Activated effector memory CD4-positive, alpha-beta T cell treated with anti-CD3 and anti-CD28 coated beads, Interleukin-2, amount 50 U/mL, for 16 hours (primary cell): Measurements from ENCODE around the gene CHURC1.
"Not testable (repeated sequence)": the region's sequence is repeated elsewhere in the genome, so short reads cannot be mapped to it uniquely, and the experiment has no call there.

Experiments used
- DNase-seq: peaks from one replicate; pipeline ENCODE4 v3.0.0-alpha.2; 2020

CHURC1 gene

DNA sequence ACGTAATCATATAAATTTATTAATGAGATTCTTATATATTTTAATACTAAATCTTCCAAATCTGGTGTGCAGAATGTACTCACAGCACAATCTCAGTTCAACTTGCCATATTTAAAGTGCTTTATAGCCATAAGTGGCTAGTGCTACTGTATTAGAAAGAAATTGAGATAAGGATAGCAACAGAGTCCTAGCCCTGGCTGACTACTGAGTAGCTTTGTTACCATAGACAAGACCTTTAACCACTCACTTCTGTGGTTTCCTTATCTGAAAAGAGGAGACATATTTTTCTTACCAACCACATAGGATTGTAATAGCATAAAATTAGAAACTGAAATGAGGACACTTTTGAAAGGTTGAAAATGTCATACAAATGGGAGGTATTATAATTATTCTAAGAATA lies 2.0 kb upstream of the CHURC1 start:
- DNase-seq, result no peak

DNA sequence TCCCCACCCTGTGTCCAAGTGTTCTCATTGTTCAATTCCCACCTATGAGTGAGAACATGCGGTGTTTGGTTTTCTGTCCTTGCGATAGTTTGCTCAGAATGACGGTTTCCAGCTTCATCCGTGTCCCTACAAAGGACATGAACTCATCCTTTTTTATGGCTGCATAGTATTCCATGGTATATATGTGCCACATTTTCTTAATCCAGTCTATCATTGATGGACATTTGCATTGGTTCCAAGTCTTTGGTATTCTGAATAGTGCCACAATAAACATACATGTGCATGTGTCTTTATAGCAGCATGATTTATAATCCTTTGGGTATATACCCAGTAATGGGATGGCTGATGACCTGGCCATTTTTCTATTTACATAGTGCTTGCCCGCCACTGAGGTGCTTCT lies 778 bp upstream of the CHURC1 start:
- not testable (repeated sequence) for DNase-seq

DNA sequence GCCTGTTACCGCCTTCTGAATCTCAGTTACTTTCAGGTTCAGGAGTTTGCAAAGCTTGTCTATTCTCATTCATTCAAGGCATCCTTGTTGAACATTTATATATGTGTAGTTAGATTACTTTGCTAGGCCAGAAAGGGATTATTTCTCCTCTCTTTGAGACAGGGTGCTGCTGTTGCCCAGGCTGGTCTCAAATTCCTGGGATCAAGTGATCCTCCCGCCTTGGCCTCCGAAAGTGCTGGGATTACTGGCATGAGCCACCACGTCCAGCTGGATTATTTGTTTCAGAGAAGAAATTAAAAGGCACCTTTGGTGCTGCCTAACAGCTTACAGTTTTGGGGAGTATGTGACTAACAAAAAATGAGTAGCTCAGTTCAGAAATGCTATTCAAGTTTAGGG lies 772 bp downstream of the CHURC1 start:
- DNase-seq, result no peak

DNA sequence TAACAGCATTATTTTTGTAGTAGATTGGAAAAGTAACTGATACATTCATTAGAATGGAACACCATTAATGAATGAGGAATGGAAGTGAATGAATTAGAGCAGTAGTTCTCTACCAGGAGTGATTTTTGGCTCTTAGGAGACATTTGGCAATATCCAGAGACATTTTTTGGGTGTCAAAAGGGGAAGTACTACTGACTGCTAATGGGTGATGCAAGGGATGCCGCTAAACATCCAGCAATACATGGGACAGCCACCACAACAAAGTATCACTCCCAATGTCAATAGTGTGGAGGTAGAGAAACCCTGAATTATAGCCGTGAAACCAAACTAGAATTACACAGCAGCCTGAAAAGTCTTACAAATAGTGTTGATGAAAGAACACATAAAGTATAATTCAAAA lies 1.5 kb downstream of the CHURC1 start:
- DNase-seq, result no peak

DNA sequence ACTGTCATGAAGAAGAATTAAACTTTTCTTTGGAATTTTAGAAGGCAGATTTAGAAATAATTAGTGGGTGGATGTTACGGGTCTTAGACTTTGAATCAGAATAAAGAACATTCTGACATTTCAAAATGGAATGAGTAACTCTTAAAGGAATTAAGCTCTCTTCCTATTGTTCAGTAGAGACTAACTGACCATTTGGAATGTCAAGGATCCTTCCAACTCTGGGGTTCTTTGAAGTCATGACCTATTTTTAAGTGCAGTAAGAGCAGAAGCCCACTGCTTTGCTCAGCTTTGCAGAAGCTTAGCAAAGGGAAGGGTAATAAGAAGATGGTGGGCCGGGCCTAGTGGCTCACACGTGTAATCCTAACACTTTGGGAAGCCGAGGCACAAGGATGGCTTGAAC lies 4.0 kb downstream of the CHURC1 start:
- no peak for DNase-seq

DNA sequence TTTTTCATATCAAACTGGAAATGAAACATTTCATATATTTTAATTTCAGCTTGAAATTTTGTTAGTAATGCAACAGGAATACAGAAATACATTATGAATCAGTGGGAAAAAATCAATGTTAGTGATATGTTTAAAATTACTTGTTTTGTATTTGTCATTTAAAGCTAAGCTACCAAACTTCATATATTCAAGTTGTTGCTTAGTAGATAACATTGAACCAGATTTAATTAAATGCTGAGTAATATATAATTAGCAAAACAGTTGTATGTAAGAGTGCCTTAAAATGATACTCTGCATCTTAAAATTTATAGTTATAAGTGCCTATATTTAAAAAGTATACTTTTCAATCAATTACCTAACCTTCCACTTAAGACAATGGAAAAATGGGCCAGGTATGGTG lies 5.0 kb downstream of the CHURC1 start:
- no peak for DNase-seq

DNA sequence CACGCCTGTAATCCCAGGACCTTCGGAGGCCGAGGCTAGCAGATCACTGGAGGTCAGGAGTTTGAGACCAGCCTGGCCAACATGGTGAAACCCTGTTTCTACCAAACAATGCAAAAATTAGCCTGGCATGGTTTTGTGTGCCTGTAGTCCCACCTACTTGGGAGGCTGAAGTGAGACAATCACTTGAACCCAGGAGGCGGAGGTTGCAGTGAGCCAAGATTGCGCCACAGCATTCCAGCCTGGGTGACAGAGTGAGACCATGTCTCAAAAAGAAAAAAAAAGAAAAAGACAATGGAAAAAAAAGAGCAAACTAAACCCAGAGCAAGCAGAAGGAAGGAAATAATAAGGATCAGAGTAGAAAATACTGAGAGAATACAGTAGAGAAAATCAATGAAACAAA lies 5.4 kb downstream of the CHURC1 start:
- DNase-seq, result no peak

DNA sequence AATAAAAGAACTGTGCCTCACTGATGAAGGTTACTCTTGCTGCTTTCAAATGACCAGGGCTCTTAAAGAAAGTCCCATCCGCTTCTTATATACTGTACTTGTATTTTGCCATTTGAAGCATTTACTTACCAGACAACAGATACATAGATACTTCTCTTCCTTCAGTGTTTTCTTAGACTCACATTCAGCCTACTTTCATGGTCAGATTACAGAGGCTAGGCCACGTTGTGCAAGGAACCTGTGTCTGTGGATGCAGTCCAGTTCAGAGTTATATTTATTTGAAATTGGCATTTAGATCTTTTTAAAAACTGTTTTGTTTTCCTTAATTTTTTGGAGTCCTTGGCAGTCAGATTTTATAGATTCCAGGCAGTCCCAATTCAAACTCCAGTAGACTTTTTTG lies 6.2 kb downstream of the CHURC1 start:
- DNase-seq, result no peak

DNA sequence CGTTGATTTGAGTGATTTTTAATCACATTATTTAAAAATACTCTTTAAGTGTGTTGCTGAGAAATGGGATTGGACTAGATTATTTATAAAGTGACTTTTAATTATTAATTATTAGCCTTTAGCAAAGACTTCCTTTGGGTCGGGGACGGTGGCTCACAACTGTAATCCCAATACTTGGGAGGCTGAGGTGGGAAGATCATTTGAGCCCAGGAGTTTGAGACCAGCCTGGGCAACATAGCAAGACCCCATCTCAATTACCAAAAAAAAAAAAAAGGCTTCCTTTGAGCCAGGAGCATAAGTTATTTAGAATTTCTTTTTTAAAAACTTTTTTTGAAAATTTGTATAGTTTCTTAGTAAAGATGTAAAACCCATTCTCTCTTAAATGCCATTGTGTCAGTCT lies 8.8 kb downstream of the CHURC1 start:
- no peak for DNase-seq

DNA sequence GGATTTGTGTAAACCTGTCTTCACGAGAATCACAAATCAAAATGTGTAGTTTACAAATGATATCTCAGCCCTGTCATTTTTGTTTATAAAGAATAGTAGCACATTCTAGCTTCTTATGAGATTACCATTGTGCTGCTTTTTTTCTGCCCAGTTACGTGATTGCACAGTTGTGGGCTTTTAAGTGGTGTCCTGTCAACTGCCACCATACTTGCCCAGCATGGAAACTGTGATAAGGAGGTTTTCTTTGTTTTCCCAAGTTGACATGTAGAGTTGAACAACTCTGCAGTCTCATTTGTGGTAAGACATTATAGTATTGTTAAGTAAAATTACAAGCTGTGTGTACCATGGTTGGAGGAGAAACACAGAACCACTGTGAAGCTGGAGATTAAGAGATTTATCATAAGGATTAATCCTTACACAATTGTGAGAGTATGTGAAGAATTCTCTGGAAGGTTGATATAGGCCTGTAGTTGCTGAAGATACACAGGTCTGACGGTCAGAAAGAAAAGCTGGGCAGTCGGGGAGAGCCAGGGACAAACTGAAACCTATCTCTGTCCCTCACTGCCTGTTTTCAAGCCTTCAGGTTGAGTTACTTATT lies 12.2 kb downstream of the CHURC1 start:
- no peak for DNase-seq

DNA sequence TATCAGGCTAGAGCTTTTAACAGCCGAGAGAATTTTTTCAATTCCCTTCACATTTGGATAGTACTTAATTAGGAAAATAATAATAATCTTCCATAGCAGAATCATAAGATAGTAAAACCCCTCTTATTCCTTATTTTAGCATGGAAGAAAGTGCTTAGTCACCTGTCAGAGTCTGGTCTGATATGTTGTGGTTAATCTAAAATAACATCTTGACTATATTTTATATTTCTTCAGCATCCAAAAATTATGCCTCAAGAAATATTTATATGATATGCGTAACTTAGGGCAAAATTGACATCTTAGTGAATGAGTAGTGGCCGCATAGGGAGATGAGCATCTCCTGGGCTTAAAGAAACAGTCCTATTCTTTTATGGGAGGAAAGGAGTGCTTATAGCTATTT lies 12.8 kb downstream of the CHURC1 start:
- DNase-seq, result no peak

DNA sequence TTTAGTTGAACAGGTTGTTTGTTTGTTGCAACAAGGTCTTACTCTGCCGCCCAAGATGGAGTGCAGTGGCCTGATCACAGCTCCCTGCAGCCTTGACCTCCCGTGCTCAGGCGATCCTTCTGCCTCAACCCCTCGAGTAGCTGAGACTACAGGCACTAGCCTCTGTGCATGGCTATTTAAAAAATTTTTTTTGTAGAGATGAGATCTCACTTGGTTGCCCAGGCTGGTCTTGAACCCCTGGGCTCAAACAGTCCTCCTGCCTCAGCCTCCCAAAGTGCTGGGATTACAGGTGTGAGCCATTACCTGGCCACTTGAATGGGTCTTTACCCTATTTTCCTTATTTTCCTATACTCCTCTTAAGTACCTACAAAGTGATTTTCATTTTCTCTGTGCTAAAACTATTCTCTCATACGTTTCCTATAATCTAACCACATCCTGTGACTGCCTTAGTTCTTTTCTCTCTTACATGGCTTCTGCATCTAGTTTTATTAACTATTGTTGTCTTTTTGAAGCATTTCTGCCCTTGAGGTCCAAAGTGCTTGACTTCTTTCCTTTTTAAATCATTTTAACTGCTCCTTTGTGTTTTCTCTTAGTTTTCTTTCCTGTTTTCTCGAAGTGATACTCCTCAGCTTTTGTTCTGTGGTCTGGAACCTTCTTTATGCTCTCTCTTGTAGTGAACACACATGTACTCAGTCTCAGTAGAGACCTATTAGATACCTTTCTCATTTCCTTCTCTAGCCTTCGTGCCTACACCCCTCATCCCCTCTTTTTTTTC lies 14.2 kb downstream of the CHURC1 start:
- no peak for DNase-seq

DNA sequence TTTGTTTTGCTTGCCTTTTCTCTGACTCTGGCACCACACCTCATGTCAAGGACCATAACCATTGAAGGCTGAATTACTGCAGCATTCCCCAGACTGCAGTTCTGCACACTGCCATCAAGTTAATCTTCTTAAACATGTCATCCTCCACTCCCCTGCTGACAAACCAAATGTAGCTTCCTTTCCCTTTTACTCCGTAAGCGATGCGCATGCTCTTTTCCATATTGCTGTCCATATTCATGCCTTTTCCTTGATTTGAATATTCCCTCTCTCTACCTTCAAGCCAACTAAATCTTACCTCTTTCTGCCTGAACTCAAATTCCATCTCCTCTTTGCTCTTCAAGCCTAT lies 14.7 kb downstream of the CHURC1 start:
- no peak for DNase-seq

DNA sequence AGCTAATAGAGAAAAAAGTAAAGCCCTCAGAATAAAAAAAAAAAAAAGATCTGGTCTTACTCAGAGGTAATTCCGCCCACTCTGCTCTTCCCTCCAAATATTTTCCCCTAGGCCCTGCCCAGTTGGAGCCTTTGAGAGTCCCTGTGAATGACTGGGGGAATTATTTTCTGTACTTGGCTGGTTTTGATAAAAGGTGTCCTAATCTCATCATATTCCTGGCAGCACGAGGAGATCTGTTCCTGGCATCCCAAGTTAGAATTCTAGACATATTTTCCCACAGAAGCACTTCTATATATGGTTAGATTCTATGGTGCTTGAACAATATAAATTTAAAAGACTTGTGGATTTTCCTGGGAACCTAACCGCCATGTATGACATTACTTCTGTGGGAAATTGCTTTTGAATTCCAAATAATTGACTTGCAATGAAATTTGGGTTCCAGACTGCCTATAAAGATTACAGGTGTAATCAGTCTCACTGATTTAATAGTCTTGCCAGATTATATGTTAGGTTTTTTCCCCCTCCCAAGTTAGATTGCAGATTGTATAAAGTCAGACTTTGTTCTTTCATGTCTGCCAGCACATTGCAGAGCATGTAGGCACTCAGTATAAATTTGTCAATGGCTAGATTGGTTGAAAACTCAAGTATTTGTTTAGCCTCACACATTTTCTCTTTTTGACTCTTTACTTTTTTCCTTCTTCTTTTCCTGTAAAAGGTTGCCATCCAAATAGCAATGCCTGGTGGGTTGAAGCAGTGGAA lies 16.0 kb downstream of the CHURC1 start:
- DNase-seq, result no peak

DNA sequence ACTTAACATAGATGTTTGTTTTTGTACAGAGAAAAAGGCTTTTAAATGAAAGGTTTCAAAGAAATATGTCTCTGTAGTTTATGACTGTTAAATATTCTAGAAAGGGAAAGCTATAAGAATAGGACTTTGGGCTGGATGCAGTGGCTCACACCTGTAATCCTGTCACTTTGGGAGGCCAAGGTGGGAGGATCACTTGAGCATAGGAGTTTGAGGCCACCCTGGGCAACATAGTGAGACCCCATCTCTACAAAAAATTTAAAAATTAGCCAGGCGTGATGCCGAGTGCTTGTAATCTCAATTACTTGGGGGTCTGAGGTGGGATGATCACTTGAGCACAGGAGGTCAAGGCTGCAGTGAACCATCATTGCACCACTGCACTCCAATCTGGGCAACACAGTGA lies 16.9 kb downstream of the CHURC1 start:
- no peak for DNase-seq

DNA sequence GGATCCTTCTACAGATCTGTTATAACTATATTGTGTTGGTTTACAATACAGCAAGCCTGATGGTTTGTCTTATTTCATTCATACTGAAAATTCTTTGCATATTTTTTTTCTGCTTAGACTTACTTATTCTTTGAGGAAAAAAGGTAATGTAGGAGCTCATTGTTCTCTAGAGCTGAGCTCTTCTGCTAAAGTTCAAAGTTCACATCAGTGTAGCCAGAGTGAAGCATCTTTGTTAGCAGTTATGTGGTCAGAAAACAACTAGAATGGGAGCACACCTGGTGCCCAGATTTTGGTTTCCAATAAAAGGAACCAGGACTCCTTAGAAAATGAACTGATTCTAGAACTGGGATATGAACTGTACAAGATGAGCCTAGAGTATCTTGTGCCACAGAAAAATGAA lies 18.0 kb downstream of the CHURC1 start:
- DNase-seq, result no peak

DNA sequence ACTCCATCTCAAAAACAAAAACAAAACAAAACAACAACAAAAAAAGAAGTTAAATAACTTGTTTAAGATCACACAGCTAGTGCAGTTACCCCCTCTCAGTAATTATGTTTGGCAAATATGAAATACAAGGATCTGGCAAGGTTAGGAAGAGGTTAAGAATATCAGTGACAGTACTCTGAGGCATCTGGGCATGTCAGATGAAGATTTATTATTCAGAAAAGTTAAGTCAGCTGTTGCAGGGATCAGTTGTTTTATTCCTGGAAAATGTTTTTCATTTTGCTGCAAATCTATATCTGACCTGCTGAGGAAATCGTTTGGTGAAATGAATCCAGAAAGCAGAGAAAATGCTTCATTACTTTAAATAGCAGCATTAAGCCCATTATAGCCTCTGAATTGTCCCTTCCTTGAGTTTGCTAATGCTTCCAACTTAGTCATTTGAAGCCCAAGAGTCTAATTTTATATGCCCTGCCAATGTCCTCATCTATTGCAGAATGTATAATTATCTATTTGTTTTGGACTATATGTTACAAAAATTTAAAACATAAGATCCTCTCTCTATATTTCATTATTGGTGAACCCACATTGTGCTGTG lies 20.2 kb downstream of the CHURC1 start:
- DNase-seq, result no peak

DNA sequence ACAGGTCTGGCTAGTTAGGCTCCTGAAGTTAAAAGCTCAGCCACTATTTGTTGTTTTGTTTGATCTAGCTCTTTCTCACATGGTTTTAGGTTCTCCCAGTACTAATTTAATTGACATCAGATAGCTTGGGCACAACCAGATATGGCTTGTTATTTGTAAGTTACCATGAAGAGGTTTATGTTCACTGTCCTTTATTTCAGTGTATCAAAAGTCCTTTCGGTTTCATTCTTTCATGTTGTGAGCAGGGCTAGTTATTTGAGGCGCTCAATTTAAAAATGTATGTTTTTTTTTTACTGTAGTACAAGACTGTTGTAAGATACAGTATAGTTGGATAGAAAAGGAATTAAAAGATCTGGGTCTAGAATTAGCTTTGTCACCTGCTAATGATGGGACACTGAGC lies 21.3 kb downstream of the CHURC1 start:
- DNase-seq, result no peak

DNA sequence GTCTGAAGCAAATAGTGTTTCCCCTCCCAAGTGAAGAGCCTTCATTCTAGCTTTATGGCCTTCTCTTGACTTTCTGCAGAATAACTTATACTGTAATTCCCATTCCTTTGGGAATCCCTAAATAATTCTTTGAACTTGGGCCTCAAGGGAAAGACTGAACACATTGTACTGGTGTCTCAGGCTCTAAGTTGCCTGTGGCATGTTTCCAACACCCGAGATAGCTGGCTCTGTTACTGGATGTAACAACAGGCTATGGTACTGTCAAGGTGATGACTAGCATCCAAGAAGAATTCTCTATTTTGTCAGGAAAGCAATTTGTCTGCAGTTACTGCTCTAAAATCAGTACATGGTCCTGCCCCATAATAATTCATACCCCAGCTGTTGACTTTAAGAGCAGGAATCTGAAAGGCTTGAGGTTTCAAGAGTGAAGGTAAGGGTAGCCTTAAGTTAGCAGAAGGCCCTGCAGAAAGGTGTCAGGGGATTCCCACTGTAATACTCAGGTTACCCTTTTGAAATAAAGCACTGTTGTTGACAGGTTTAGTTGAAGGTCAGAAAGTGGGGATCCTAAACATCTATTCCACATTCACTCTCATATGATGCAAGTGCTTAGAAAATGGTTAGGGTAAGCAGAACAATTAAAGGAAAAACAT lies 23.0 kb downstream of the CHURC1 start:
- DNase-seq, result no peak

DNA sequence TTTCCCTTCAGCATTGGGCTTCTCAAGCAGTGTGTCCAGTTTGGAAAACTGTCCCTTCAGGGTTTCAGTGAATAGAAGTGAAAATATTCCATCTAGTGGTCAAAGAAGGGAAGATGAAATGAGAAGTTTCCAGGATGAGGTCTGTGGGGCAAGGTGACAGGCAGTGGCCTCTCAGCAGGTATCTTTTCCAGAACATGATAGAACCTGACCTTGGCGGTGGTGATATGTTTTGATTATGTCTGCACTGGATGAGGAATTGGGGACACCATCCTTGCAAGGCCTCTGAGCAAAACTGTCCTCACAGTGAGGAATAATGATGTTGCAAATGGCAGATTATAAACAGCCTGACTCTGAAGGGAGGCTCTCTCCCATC lies 23.6 kb downstream of the CHURC1 start:
- DNase-seq, result no peak

DNA sequence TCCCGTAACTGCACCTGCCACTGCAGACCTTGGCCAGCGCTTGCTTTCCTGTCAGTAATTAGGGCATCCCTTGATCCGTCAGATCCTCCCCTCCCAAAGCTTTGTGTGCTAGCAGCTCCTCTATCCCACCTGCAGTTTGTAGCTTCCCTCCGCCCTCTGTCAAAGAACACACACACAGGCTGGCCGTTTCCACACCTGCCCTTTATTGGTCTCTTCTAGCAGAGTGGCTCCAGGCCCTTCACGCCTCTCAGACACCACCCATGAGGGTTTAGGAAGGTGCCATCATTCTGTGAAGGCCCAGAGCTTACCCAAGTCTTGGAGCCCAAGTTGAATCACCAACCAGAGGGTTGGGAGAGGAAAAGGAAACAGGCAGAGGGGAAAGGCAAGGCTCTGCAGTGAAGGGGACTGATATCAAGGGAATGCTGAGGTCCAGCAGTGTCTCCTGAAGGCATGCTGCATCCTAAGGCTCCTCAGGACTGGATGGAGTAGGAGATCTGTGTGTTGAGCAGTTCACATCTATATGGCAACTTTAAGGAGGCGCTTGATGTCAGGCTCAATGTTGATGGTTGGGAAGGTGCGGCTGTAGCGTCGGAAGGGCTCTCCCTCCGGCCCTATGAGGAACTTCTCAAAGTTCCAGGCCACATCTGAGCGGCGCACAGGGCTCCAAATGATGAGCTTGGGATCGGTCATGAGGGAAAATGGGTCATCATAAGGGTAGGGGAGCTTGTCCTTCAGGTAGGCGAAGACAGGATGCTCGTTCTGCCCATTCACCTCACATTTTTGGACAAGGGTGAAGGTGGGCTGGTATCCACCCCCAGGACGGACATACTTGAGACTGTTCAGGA lies 24.9 kb downstream of the CHURC1 start:
- no peak for DNase-seq

DNA sequence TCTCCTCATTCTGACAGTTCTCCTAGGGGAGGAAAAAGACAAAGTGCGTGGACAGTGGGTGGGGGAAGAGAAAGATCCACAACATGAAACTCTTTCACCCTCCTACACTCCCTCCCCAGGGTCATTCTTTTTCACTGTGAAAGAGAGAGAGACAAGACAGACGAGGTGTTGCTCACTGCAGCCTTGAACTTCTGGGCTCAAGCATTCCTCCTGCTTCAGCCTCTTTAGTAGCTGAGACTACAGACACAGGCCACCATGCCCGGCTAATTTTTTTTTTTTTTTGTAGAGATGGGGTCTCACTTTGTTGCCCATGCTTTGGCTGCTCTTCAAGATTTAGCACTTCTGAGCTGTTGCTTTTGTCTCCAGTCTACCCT lies 25.5 kb downstream of the CHURC1 start:
- no peak for DNase-seq
